NCI-H524 treated with DMSO at 0.1 percent for 48 hours (cell line): ENCODE results near the gene FAM193A.
"Not testable (repeated sequence)": the region's sequence is repeated elsewhere in the genome, so short reads cannot be mapped to it uniquely, and the experiment has no call there.

Experiments
- DNase-seq: peaks from one replicate; lab custom pipeline; 2025; lab: John Stamatoyannopoulos, UW

FAM193A gene

GRCh38 chr4:2754848-2755819 is 218.7 kb downstream of the FAM193A start:
- DNase-seq: no peak

- DNase-seq: no peak
These were observed 219.6 kb downstream of the FAM193A start, which contains the start of gene TNIP2 for GRCh38 chr4:2755821-2756690. TNIP2 (minus strand) TSS chr4:2756336; CDS start chr4:2756289, 47 bp downstream.

GRCh38 chr4:2756691-2757350 is 220.4 kb downstream of the FAM193A start:
- no peak for DNase-seq

- no peak for DNase-seq
These were observed 221.0 kb downstream of the FAM193A start for GRCh38 chr4:2757426-2757825.

- no peak for DNase-seq
These were observed 224.8 kb downstream of the FAM193A start for GRCh38 chr4:2761035-2761923.

- no peak for DNase-seq
These were observed 225.6 kb downstream of the FAM193A start for GRCh38 chr4:2762048-2762447.

- not testable (repeated sequence) for DNase-seq
These were observed 226.3 kb downstream of the FAM193A start for GRCh38 chr4:2762486-2763370.

- DNase-seq: no peak
These were observed 227.1 kb downstream of the FAM193A start for GRCh38 chr4:2763511-2763967.

GRCh38 chr4:2765832-2766526 is 229.5 kb downstream of the FAM193A start:
- DNase-seq: no peak

- DNase-seq: no peak
These were observed 230.7 kb downstream of the FAM193A start for GRCh38 chr4:2767046-2767704.

GRCh38 chr4:2767705-2768074 is 231.2 kb downstream of the FAM193A start:
- no peak for DNase-seq

GRCh38 chr4:2768124-2768523 is 231.7 kb downstream of the FAM193A start:
- no peak for DNase-seq

- DNase-seq: no peak
These were observed 232.5 kb downstream of the FAM193A start for GRCh38 chr4:2768921-2769336.

- DNase-seq: no peak
These were observed 234.8 kb downstream of the FAM193A start for GRCh38 chr4:2771264-2771663.

GRCh38 chr4:2780643-2781042 is 244.2 kb downstream of the FAM193A start:
- not testable (repeated sequence) for DNase-seq

- no peak for DNase-seq
These were observed 245.5 kb downstream of the FAM193A start for GRCh38 chr4:2781911-2782310.
